Globus pallidus (tissue), 1 donor: ENCODE measurements around the gene NUDT4B.
"Not testable (repeated sequence)": the region's sequence is repeated elsewhere in the genome, so short reads cannot be mapped to it uniquely, and the experiment has no call there.

Experiments used
- DNase-seq: peaks from one replicate; pipeline ENCODE4 v3.0.0-alpha.2; 2015; ENCODE audit warnings: low spot score

The NUDT4B gene

GRCh38 chr1:148738667-148739066 is 9.9 kb upstream of the NUDT4B start:
- DNase-seq = not testable (repeated sequence)

- DNase-seq = not testable (repeated sequence)
Measured at GRCh38 chr1:148743200-148743599, 5.4 kb upstream of the NUDT4B start.

GRCh38 chr1:148743726-148744720 is 4.6 kb upstream of the NUDT4B start:
- DNase-seq = not testable (repeated sequence)

GRCh38 chr1:148749335-148749681 is 734 bp downstream of the NUDT4B start:
- DNase-seq = not testable (repeated sequence)

- DNase-seq = not testable (repeated sequence)
Measured at GRCh38 chr1:148756231-148756630, 7.7 kb downstream of the NUDT4B start.

- DNase-seq = not testable (repeated sequence)
Measured at GRCh38 chr1:148757446-148757845, 8.9 kb downstream of the NUDT4B start.

GRCh38 chr1:148758412-148758811 is 9.8 kb downstream of the NUDT4B start:
- DNase-seq = not testable (repeated sequence)

GRCh38 chr1:148758925-148759324 is 10.4 kb downstream of the NUDT4B start:
- not testable (repeated sequence) for DNase-seq

- not testable (repeated sequence) for DNase-seq
Measured at GRCh38 chr1:148759749-148760148, 11.2 kb downstream of the NUDT4B start.

- not testable (repeated sequence) for DNase-seq
Measured at GRCh38 chr1:148760206-148760605, 11.6 kb downstream of the NUDT4B start.

GRCh38 chr1:148761360-148761759 is 12.8 kb downstream of the NUDT4B start:
- not testable (repeated sequence) for DNase-seq

GRCh38 chr1:148765238-148766019 is 16.9 kb downstream of the NUDT4B start:
- DNase-seq = not testable (repeated sequence)

- DNase-seq = not testable (repeated sequence)
Measured at GRCh38 chr1:148768541-148768940, 20.0 kb downstream of the NUDT4B start.

GRCh38 chr1:148769495-148769894 is 20.9 kb downstream of the NUDT4B start:
- DNase-seq = not testable (repeated sequence)

- DNase-seq = not testable (repeated sequence)
Measured at GRCh38 chr1:148773690-148774089, 25.1 kb downstream of the NUDT4B start.

- DNase-seq = not testable (repeated sequence)
Measured at GRCh38 chr1:148774102-148774501, 25.5 kb downstream of the NUDT4B start.

GRCh38 chr1:148775263-148775662 is 26.7 kb downstream of the NUDT4B start:
- not testable (repeated sequence) for DNase-seq

- not testable (repeated sequence) for DNase-seq
Measured at GRCh38 chr1:148777649-148778048, 29.1 kb downstream of the NUDT4B start.

GRCh38 chr1:148780404-148780803 is 31.8 kb downstream of the NUDT4B start:
- DNase-seq = not testable (repeated sequence)

- not testable (repeated sequence) for DNase-seq
Measured at GRCh38 chr1:148791543-148792099, 43.0 kb downstream of the NUDT4B start.

- DNase-seq = not testable (repeated sequence)
Measured at GRCh38 chr1:148793762-148794332, 45.3 kb downstream of the NUDT4B start.
